GM19468 (cell line): ENCODE results near the gene KPNA3.
"Not testable (repeated sequence)": the region's sequence is repeated elsewhere in the genome, so short reads cannot be mapped to it uniquely, and the experiment has no call there.

ENCODE experiments used
- ATAC-seq: cut with Tn5 transposase; IDR thresholded peaks from one replicate; pipeline ENCODE4 v1.9.1; 2021; ENCODE audit warnings: mild to moderate bottlenecking, moderate library complexity, moderate number of reproducible peaks; ENCODE audit not compliant: unreplicated experiment; ENCODE audit errors: extremely low read depth

The KPNA3 gene, protein sequence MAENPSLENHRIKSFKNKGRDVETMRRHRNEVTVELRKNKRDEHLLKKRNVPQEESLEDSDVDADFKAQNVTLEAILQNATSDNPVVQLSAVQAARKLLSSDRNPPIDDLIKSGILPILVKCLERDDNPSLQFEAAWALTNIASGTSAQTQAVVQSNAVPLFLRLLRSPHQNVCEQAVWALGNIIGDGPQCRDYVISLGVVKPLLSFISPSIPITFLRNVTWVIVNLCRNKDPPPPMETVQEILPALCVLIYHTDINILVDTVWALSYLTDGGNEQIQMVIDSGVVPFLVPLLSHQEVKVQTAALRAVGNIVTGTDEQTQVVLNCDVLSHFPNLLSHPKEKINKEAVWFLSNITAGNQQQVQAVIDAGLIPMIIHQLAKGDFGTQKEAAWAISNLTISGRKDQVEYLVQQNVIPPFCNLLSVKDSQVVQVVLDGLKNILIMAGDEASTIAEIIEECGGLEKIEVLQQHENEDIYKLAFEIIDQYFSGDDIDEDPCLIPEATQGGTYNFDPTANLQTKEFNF

GRCh38 chr13:49792550-49793324 lies at the start of gene KPNA3:
Gene KPNA3 (minus strand): TSS chr13:49792682. CDS start chr13:49792506, 176 bp downstream.
- peak; percentile 90 for ATAC-seq

GRCh38 chr13:49841964-49842363 lies 49.5 kb upstream of the KPNA3 start:
- no peak for ATAC-seq

- no peak for ATAC-seq
Measured at GRCh38 chr13:49840675-49841074, 48.2 kb upstream of the KPNA3 start.

DNA sequence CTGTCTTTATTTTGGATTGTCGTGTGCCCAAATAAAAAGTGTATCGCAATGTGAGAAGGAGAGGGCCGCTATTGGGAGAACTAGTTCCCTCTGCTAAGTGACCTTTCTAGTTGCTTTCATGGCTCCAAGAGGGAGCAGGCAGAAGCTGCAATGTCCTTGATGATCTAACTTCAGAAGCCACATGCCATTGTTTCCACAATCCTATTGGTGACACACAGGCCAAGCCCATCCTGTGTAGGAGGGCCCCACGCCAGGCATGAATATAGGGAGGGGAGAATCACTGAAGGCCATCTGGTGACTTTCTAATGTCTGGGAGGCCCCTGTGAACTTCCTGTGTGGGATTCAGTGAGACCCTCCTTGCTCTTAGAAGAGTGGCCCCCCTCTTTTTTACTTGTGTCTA lies 47.8 kb upstream of the KPNA3 start:
- no peak for ATAC-seq

DNA sequence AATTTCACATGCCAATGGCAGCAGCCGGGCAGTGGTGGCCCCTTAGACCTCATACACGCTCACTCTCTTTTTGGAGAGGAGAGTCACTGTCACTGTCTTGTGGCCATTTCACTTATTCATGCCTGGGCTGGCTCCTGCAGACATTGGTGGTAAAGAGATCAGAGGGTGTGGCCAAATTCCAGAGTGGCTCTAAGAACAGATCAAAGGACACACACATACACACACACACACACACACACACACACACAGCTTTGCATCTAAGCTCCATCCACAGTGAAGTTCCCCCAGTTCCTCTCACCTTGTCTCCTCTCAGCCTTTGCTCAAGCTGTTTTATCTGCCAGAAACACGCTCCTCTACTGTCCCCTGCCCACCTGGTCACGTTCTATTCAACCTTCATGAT lies 46.5 kb upstream of the KPNA3 start:
- ATAC-seq, result no peak

DNA sequence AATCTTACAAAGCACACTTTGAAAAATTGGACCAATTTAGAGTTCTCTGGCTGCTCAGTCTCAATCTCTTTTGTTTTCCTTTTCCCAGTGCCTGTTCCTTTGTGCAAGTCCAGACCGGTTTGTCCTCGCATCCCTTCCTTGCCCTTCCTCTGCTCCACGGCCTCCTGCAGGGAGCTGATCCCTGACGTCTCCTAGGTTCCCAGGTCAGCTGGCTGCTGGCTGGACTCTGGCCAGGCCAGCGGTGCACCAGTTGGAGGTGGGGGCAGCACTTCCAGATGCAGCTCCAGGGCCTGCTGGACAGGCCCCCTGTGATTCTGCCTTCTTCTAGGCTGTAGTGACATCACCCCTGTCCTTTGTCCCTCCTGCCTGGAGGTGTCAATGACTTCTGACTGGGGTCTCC lies 44.0 kb upstream of the KPNA3 start:
- no peak for ATAC-seq

DNA sequence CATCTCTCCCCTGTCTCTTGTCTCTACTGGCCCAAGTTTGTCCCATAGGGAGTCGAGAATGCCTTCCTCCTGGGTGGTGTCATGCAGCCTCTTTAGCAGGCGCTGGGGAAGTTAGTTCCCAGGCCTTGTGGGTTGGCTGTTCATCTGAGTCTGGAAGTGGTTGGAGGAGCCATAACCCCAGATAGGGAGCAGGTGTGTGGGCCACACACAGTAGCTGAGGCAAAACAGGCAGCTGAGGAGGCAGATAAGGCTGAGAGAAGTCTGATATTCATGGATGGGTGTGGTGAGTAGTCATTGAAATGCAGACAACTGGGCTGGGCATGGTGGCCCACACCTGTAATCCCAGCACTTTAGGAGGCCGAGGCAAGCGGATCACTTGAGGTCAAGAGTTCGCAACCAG lies 40.9 kb upstream of the KPNA3 start:
- ATAC-seq, result no peak

GRCh38 chr13:49831455-49831854 lies 39.0 kb upstream of the KPNA3 start:
- ATAC-seq, result no peak

DNA sequence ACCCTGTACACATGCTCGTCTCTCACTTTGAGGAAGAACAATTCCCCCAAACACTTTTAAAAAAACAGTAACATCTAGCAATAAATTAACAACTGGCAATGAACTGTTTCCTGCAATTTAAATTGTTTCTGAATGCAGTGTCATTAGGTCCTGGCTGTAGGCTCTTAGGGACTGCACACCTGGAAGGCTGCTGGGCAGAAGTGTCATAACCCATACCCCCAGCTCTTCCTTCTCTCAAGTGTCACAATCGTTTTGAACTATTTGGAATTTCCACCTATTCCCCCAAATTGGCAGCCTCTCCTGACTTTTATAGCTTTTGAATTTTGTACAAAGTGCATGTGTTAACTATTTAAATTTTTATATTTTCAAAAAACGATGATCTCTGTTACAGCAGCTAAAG lies 38.2 kb upstream of the KPNA3 start:
- no peak for ATAC-seq

- ATAC-seq, result no peak
Measured at GRCh38 chr13:49829715-49830114, 37.2 kb upstream of the KPNA3 start.

GRCh38 chr13:49828453-49828852 lies 36.0 kb upstream of the KPNA3 start:
- ATAC-seq, result no peak

- no peak for ATAC-seq
Measured at GRCh38 chr13:49827891-49828290, 35.4 kb upstream of the KPNA3 start.

GRCh38 chr13:49827336-49827735 lies 34.9 kb upstream of the KPNA3 start:
- no peak for ATAC-seq

DNA sequence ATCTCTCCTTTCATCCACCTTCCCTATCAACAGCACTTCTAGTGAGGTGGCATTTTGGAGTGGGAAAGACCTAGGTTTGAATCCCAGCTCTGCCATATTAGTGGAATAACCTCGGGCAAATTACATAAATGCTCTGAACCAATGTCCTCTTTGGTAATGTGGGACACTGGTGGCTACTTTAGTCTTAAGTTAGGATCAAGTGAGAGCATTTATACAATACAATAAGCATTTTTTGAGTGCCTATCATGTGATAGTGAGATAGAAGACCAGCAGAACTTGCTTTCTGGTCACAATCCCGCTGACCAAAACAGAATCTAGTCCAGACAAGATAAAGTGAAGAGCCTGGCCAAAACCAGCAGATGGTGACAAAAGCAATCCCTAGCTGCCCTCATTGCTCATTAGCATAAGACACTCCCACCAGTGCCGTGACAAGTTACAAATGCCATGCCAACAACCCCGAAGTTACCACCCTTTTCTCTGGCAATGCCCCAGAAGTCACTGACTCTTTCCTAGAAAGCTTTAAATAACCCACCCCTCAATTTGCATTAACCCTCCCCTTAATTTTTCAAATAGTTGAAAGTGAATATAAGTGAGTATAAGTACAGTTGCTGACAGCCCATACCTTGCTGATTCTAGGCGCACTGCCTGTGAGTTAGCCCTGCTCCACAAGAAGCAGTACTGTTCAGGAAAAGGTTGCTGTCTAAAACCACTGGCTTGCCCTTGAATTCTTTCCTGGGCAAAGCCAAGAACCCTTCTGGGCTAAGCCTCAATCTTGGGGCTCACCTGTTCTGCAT lies 28.9 kb upstream of the KPNA3 start:
- ATAC-seq, result no peak

- ATAC-seq, result no peak
Measured at GRCh38 chr13:49820591-49821215, 28.2 kb upstream of the KPNA3 start.

DNA sequence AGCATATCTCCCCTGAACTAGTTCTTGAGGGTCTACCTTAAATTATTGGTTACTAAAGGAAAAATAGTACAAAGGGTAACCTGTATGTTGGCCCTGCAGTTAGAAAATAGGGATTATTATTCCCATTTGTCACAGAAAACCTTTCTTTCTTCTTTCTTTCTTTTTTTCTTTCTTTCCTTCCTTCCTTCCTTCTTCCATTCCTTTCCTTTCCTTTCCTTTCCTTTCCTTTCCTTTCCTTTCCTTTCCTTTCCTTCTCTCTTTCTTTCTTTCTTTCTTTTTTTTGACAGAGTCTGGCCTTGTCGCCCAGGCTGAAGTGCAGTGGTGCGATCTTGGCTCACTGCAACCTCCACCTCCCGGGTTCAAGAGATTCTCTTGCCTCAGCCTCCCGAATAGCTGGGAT lies 23.6 kb upstream of the KPNA3 start:
- ATAC-seq, result not testable (repeated sequence)

- no peak for ATAC-seq
Measured at GRCh38 chr13:49814551-49815270, 22.2 kb upstream of the KPNA3 start.

DNA sequence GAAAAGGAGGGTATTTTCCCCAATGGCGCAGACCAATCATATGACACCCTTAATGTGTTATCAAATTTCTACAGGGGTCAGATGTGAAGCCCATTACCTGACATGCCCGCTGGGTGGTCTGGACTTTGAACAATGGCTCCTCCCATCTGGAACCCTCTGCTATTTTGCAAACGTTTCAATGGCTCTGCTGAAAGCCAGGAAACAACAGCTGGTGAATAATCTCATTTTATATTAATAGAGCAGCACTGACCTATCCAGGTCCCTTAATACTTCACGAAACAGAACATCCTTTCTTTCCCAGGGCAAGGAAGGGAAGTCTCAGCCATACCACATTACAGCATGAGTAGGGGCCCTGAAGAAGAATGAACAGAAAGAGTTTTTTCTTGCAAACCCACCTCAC lies 20.3 kb upstream of the KPNA3 start:
- ATAC-seq, result no peak

GRCh38 chr13:49811527-49811908 lies 19.0 kb upstream of the KPNA3 start:
- ATAC-seq, result no peak
